DMS114 treated with DMSO at 0.1 percent for 48 hours (cell line): ENCODE data around the gene SESN3.
"Not testable (repeated sequence)": the region's sequence is repeated elsewhere in the genome, so short reads cannot be mapped to it uniquely, and the experiment has no call there.

ENCODE experiments used
- DNase-seq: peaks from one replicate; lab custom pipeline; 2025; ENCODE audit not compliant: unreplicated experiment; lab: John Stamatoyannopoulos, UW

SESN3 gene

GRCh38 chr11:95231127-95231880, at the start of gene SESN3:
Gene SESN3, minus strand, starts transcription at chr11:95231202. Its CDS starts 342 bp downstream, at chr11:95230860.
- peak; percentile 82 for DNase-seq

- no peak for DNase-seq
Measured at GRCh38 chr11:95279921-95280868, 49.2 kb upstream of the SESN3 start.

- DNase-seq: no peak
Measured at GRCh38 chr11:95277868-95278267, 46.9 kb upstream of the SESN3 start.

- DNase-seq: no peak
Measured at GRCh38 chr11:95276139-95276538, 45.1 kb upstream of the SESN3 start.

GRCh38 chr11:95273618-95274017, 42.6 kb upstream of the SESN3 start:
- DNase-seq: not testable (repeated sequence)

- no peak for DNase-seq
Measured at GRCh38 chr11:95269036-95269819, 38.2 kb upstream of the SESN3 start.

- DNase-seq: no peak
Measured at GRCh38 chr11:95268391-95268790, 37.4 kb upstream of the SESN3 start.

GRCh38 chr11:95267601-95268213, 36.7 kb upstream of the SESN3 start:
- no peak for DNase-seq

GRCh38 chr11:95266751-95267374, 35.9 kb upstream of the SESN3 start:
- no peak for DNase-seq

- DNase-seq: no peak
Measured at GRCh38 chr11:95264881-95265280, 33.9 kb upstream of the SESN3 start.

- no peak for DNase-seq
Measured at GRCh38 chr11:95262994-95263765, 32.2 kb upstream of the SESN3 start.

- DNase-seq: no peak
Measured at GRCh38 chr11:95257456-95257971, 26.5 kb upstream of the SESN3 start.

GRCh38 chr11:95256321-95256779, 25.3 kb upstream of the SESN3 start:
- no peak for DNase-seq

GRCh38 chr11:95255251-95256145, 24.5 kb upstream of the SESN3 start:
- DNase-seq: no peak

GRCh38 chr11:95254716-95255115, 23.7 kb upstream of the SESN3 start:
- DNase-seq: no peak

- no peak for DNase-seq
Measured at GRCh38 chr11:95254131-95254704, 23.2 kb upstream of the SESN3 start.

GRCh38 chr11:95253141-95253540, 22.1 kb upstream of the SESN3 start:
- no peak for DNase-seq

- DNase-seq: no peak
Measured at GRCh38 chr11:95252586-95252985, 21.6 kb upstream of the SESN3 start.
